GM19240 (cell line): ENCODE measurements around the gene ZNF880.
A peak's percentile ranks its signal among the peaks of the same experiment; 100 is the strongest.
"Not testable (repeated sequence)": the region's sequence is repeated elsewhere in the genome, so short reads cannot be mapped to it uniquely, and the experiment has no call there.

Source experiments
- DNase-seq: peaks from one replicate; pipeline ENCODE4 v3.0.0; 2011; ENCODE audit warnings: low spot score; ENCODE audit not compliant: insufficient read length

ZNF880 gene

GRCh38 chr19:52369559-52370340 lies at the start of gene ZNF880:
ZNF880 (plus strand) TSS chr19:52369923; CDS start chr19:52369966, 43 bp downstream.
- DNase-seq, result peak; percentile 30

GRCh38 chr19:52322429-52322828 lies 47.3 kb upstream of the ZNF880 start:
- DNase-seq, result no peak

GRCh38 chr19:52331757-52332156 lies 38.0 kb upstream of the ZNF880 start:
- no peak for DNase-seq

GRCh38 chr19:52335768-52336116 lies 34.0 kb upstream of the ZNF880 start:
- no peak for DNase-seq

GRCh38 chr19:52336117-52336790 lies 33.5 kb upstream of the ZNF880 start, which contains the start of gene ZNF610:
ZNF610 (plus strand) TSS chr19:52336243; CDS start chr19:52349173, 12,930 bp downstream.
- peak; percentile 27 for DNase-seq

GRCh38 chr19:52336791-52337381 lies 32.8 kb upstream of the ZNF880 start:
- DNase-seq, result no peak

- DNase-seq, result not testable (repeated sequence)
Observed at GRCh38 chr19:52339022-52339421, 30.7 kb upstream of the ZNF880 start.

GRCh38 chr19:52343548-52343947 lies 26.2 kb upstream of the ZNF880 start:
- no peak for DNase-seq

- no peak for DNase-seq
Observed at GRCh38 chr19:52345162-52345561, 24.6 kb upstream of the ZNF880 start.

- no peak for DNase-seq
Observed at GRCh38 chr19:52351512-52351911, 18.2 kb upstream of the ZNF880 start.

- DNase-seq, result no peak
Observed at GRCh38 chr19:52366414-52366824, 3.3 kb upstream of the ZNF880 start.

GRCh38 chr19:52370341-52370710 lies 603 bp downstream of the ZNF880 start:
- no peak for DNase-seq

- DNase-seq, result no peak
Observed at GRCh38 chr19:52391135-52391534, 21.4 kb downstream of the ZNF880 start.

- peak; percentile 89 for DNase-seq
Observed at GRCh38 chr19:52397310-52398080, 27.8 kb downstream of the ZNF880 start, which contains the start of gene ZNF528. ZNF528 (plus strand) TSS chr19:52397849; CDS start chr19:52402014, 4,165 bp downstream.

GRCh38 chr19:52398081-52398441 lies 28.3 kb downstream of the ZNF880 start:
- DNase-seq, result peak; percentile 4

GRCh38 chr19:52410276-52410675 lies 40.6 kb downstream of the ZNF880 start:
- no peak for DNase-seq

- no peak for DNase-seq
Observed at GRCh38 chr19:52415711-52416110, 46.0 kb downstream of the ZNF880 start.

GRCh38 chr19:52428937-52429336 lies 59.2 kb downstream of the ZNF880 start, which contains the start of gene ZNF534:
ZNF534 (plus strand) TSS chr19:52429148; CDS start chr19:52431475, 2,327 bp downstream.
- no peak for DNase-seq
